D721Med (cell line): ENCODE measurements around the gene HSP90AB1.

Source experiments
- DNase-seq: peaks from one replicate; pipeline ENCODE4 v3.0.0; 2011; ENCODE audit warnings: low spot score; ENCODE audit not compliant: insufficient read length
- FAIRE-seq: peaks from 2 replicates; lab custom pipeline; 2011; peaks lifted over from hg19 to GRCh38; lab: Jason Lieb, UNC
- TF ChIP-seq, protein P1 (sequence below): IDR thresholded peaks from 2 replicates; pipeline ENCODE4 v1.5.1; 2012; ENCODE audit warnings: mild to moderate bottlenecking, control low read depth; ENCODE audit not compliant: insufficient read depth; ENCODE audit errors: missing control alignments

Gene HSP90AB1

DNA sequence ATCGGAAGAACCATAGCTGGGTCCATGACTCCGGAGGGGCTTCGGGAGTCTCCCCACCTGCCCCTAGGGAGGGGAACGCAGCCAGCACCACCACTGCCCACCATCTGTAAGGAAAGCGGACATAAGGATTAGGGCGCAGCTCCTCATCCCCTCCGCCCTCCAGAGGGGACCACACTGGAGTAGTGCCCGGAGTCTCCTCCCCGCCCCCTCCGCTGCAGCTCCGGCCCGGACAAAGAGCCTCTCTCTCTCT is 9.8 kb downstream of the HSP90AB1 start:
- no peak for FAIRE-seq
- DNase-seq = no peak
- TF ChIP-seq, protein P1, sequence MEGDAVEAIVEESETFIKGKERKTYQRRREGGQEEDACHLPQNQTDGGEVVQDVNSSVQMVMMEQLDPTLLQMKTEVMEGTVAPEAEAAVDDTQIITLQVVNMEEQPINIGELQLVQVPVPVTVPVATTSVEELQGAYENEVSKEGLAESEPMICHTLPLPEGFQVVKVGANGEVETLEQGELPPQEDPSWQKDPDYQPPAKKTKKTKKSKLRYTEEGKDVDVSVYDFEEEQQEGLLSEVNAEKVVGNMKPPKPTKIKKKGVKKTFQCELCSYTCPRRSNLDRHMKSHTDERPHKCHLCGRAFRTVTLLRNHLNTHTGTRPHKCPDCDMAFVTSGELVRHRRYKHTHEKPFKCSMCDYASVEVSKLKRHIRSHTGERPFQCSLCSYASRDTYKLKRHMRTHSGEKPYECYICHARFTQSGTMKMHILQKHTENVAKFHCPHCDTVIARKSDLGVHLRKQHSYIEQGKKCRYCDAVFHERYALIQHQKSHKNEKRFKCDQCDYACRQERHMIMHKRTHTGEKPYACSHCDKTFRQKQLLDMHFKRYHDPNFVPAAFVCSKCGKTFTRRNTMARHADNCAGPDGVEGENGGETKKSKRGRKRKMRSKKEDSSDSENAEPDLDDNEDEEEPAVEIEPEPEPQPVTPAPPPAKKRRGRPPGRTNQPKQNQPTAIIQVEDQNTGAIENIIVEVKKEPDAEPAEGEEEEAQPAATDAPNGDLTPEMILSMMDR = no peak

DNA sequence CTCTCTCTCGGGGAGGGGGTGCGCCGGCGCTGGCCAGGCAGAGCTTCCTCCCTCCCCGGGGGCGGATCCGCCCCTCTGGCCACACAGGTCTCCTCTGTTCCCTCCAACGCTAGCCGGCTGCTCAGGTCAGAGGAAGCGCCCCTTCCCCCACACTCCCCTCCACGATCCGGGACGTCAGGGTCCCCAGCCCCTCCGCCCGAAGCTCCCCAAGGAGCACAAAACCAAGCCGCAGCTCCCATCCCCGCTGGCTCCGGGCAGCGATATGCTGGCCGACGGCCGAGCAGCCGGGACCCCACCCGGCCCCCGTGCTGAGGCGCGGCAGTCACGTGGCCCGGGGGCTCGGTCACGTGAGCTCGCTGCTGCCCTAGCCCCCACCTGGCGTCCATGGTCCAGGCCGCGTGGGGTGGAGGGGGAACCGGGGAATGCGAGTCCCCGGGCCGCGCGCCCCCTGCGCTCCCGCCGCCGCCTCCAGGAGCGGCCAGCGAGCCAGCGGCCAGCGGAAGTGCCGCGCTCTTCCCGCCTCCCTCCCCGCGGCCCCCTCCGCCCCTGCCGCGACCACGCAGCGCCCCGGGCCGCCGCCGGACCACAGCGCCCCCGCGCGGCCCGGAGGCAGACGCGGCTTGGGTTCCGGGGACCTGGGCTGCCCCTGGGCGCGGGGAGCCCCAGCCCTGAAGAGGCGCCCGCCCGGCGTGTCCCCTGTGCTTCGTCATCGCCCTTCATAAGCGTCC is 10.3 kb downstream of the HSP90AB1 start, which contains the start of gene SLC35B2:
TSS of gene SLC35B2 (minus strand) at position 504 of the 728 bp plus-strand sequence. CDS start at position 386, 118 bp downstream.
- FAIRE-seq = no peak
- DNase-seq = peak; percentile 88

GRCh38 chr6:44257753-44258324 is 10.9 kb downstream of the HSP90AB1 start:
- DNase-seq = no peak
- no peak for FAIRE-seq
- TF ChIP-seq, protein P1 = no peak

More for the DNA sequence above, 10.3 kb downstream of the HSP90AB1 start, which contains the start of gene SLC35B2:
- TF ChIP-seq, protein P1 = peak; percentile 63

GRCh38 chr6:44258325-44258863 is 11.5 kb downstream of the HSP90AB1 start:
- DNase-seq = no peak
- FAIRE-seq = no peak
- TF ChIP-seq, protein P1 = no peak

GRCh38 chr6:44258921-44259320 is 12.0 kb downstream of the HSP90AB1 start:
- TF ChIP-seq, protein P1 = no peak
- FAIRE-seq (no peak), DNase-seq (no peak)

DNA sequence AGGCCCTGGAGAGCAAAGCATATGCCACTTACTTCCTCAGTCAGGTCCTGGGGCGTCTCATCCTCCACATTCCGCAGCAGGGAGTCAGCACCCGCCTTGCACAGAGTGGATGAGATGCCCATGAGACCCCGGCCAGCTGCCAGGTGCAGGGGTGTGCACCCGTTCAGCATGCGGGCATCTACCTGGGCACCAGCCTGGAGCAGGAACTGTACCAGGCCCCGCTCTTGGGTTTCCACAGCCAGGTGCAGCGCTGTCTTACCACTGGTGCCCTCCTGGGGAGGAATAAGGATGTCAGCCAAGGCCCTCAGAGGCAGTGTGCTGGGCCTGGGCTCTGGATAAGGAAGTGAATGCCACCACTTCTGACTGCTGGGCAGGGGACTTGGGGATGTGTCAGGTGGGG is 13.1 kb downstream of the HSP90AB1 start:
- no peak for DNase-seq
- TF ChIP-seq, protein P1 = no peak
- no peak for FAIRE-seq
